ENCODE measurements around the gene MYH11. TPM values are rescaled to one million over a fixed set of nuclear protein-coding genes. Genes with fewer than 3 reads are reported as not detected.

MYH11 gene
- total and polyA plus RNA-seq, 10 of the 15 experiments (the other 5 are each of a cell fraction or from before 2014, with no cell fraction given) = 0.01 to 1.9 (median 0.13) TPM; not detected in 1

GRCh38 chr16:15864939-15865338 is 8.1 kb upstream of the MYH11 start:
- SMC1A ChIA-PET (ENCODE audit: uncharacterized antibody, unreplicated experiment) = no interaction called here
- RAD21 ChIA-PET (ENCODE audit: unreplicated experiment) = no interaction called here
- in situ Hi-C loops (cut with MboI) = no loop called here

More at GRCh38 chr16:15864939-15865338, 8.1 kb upstream of the MYH11 start:
- Histone ChIP-seq H3K79me2 (ENCODE audit: control insufficient read depth, insufficient read depth, low read length) (no peaks in the 10 kb centered on the region), H3K27me3 (replicated peaks in 1 of 2; ENCODE audit: control insufficient read depth in 2 of 2, insufficient read depth in 2 of 2, low read length in 1 of 2) (no peaks in the 10 kb centered on the region), H3K9me3 (replicated peaks; ENCODE audit: control insufficient read depth, insufficient read depth, low read length) (no peaks in the 10 kb centered on the region), H3K9ac (ENCODE audit: control insufficient read depth, insufficient read depth, low read length) (no peak overlapping the region), H3K4me2 (ENCODE audit: control insufficient read depth, insufficient read depth) (no peak overlapping the region), H2AFZ (ENCODE audit: control insufficient read depth, low read depth, low read length) (no peak overlapping the region), H3K4me3 (no peak overlapping the region), H3K4me1 (ENCODE audit: control insufficient read depth, insufficient read depth, low read length) (no peaks in the 10 kb centered on the region), H4K20me1 (ENCODE audit: control insufficient read depth, insufficient read depth) (no peaks in the 10 kb centered on the region), H3K36me3 (ENCODE audit: control insufficient read depth in 2 of 2, insufficient read depth in 2 of 2, low read length in 1 of 2) (peaks cover 0 to 11% of the 10 kb centered on the region in 2 experiments; a peak in 1 of 4 replicates), H3K27ac (ENCODE audit: control insufficient read depth, insufficient read depth) (no peak overlapping the region)
- intact Hi-C loops (cut with micrococcal nuclease; ENCODE audit: unreplicated experiment) = no loop called here
- WGBS (ENCODE audit: insufficient coverage, insufficient replicate concordance, low lambda C conversion rate, missing lambda C conversion rate) = 98% methylated on average over 5 of the region's 5 CpGs
- ATAC-seq (no peak), DNase-seq (ENCODE audit: low read depth, low spot score) (no peak), FAIRE-seq (no peak)
- no TSS peak for BruUV-seq (replicated peaks)
- POLR2A ChIA-PET = no interaction called here
- CTCF ChIA-PET = no interaction called here
- TF ChIP-seq EED (IDR thresholded peaks at IDR 0.05; ENCODE audit: low read depth) (no peak), TAF1 (IDR thresholded peaks at IDR 0.05; ENCODE audit: borderline replicate concordance, low read depth, low read length) (no peak), JUND (IDR thresholded peaks at IDR 0.05; ENCODE audit: low read depth, low read length) (no peak), PML (IDR thresholded peaks at IDR 0.05; ENCODE audit: low read length) (no peak), YY1 (IDR thresholded peaks at IDR 0.05; ENCODE audit: low read depth, low read length) (no peak), NFYA (IDR thresholded peaks at IDR 0.05; ENCODE audit: borderline replicate concordance, low read depth, low read length) (no peak), ZBTB11 (CRISPR knock-in tag; IDR thresholded peaks at IDR 0.05) (no peak), PAX8 (IDR thresholded peaks at IDR 0.05) (no peak), NR2F1 (conservative IDR thresholded peaks at IDR 0.05) (no peak)
- TF ChIP-seq, protein P1, sequence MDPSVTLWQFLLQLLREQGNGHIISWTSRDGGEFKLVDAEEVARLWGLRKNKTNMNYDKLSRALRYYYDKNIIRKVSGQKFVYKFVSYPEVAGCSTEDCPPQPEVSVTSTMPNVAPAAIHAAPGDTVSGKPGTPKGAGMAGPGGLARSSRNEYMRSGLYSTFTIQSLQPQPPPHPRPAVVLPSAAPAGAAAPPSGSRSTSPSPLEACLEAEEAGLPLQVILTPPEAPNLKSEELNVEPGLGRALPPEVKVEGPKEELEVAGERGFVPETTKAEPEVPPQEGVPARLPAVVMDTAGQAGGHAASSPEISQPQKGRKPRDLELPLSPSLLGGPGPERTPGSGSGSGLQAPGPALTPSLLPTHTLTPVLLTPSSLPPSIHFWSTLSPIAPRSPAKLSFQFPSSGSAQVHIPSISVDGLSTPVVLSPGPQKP (IDR thresholded peaks at IDR 0.05; ENCODE audit: low read depth, low read length) = no peak
